ENCODE data around the gene RANBP9.

Gene RANBP9

GRCh38 chr6:13605634-13606033 lies 106.0 kb downstream of the RANBP9 start:
- Histone ChIP-seq H3K27me3 (ENCODE audit: control insufficient read depth, low read length) (no peaks in the 10 kb centered on the region), H3K9me2 (replicated peaks; ENCODE audit: control insufficient read depth, low read length) (no peaks in the 10 kb centered on the region), H3K36me3 (ENCODE audit: control insufficient read depth, low read length) (peaks cover 4% of the 10 kb centered on the region; the same call in 1 of the 2 replicates), H3F3A (ENCODE audit: control insufficient read depth, insufficient read depth) (peaks cover 2% of the 10 kb centered on the region), H3K4me2 (ENCODE audit: low read length) (no peak overlapping the region), H3K4me1 (ENCODE audit: control insufficient read depth, low read length) (peaks cover 4% of the 10 kb centered on the region), H3K9me3 (ENCODE audit: control insufficient read depth, insufficient read depth, low read length) (no peaks in the 10 kb centered on the region), H3K27ac (ENCODE audit: low read depth, low read length) (no peak overlapping the region), H3K4me3 (ENCODE audit: low read length) (no peak overlapping the region), H4K20me1 (ENCODE audit: control insufficient read depth, insufficient read depth, low read depth, low read length) (no peaks in the 10 kb centered on the region), H3K79me2 (ENCODE audit: control insufficient read depth, low read length) (no peaks in the 10 kb centered on the region)
- TF ChIP-seq EZH2phosphoT487 (IDR thresholded peaks at IDR 0.05; ENCODE audit: borderline replicate concordance, low read length) (no peak), CTCF (IDR thresholded peaks at IDR 0.05; ENCODE audit: low read depth, low read length, poor library complexity, severe bottlenecking) (no peak)

- H3K27me3 ChIP-seq (ENCODE audit: control insufficient read depth, low read length) = no peaks in the 10 kb centered on the region
- H3K4me2 ChIP-seq (ENCODE audit: low read length) = no peak overlapping the region
- H3F3A ChIP-seq (ENCODE audit: control insufficient read depth, insufficient read depth) = no peaks in the 10 kb centered on the region
- no peaks in the 10 kb centered on the region for H3K79me2 ChIP-seq (ENCODE audit: control insufficient read depth, low read length)
- no peak overlapping the region for H3K4me3 ChIP-seq (ENCODE audit: low read length)
- H3K4me1 ChIP-seq (ENCODE audit: control insufficient read depth, low read length) = no peaks in the 10 kb centered on the region
- H4K20me1 ChIP-seq (ENCODE audit: control insufficient read depth, insufficient read depth, low read depth, low read length) = no peaks in the 10 kb centered on the region
- H3K9me2 ChIP-seq (replicated peaks; ENCODE audit: control insufficient read depth, low read length) = no peaks in the 10 kb centered on the region
- H3K36me3 ChIP-seq (ENCODE audit: control insufficient read depth, low read length) = peaks cover 6% of the 10 kb centered on the region; the same call in 1 of the 2 replicates
- no peak overlapping the region for H3K27ac ChIP-seq (ENCODE audit: low read depth, low read length)
- no peaks in the 10 kb centered on the region for H3K9me3 ChIP-seq (ENCODE audit: control insufficient read depth, insufficient read depth, low read length)
- no peak for TF ChIP-seq EZH2phosphoT487 (IDR thresholded peaks at IDR 0.05; ENCODE audit: borderline replicate concordance, low read length)
- TF ChIP-seq CTCF (IDR thresholded peaks at IDR 0.05; ENCODE audit: low read depth, low read length, poor library complexity, severe bottlenecking) = no peak
These were observed 106.9 kb downstream of the RANBP9 start for GRCh38 chr6:13604546-13605416.

- no peak overlapping the region for H3K27ac ChIP-seq (ENCODE audit: low read depth, low read length)
These were observed 107.5 kb downstream of the RANBP9 start for GRCh38 chr6:13604135-13604534.

More at GRCh38 chr6:13604135-13604534, 107.5 kb downstream of the RANBP9 start:
- Histone ChIP-seq H3F3A (ENCODE audit: control insufficient read depth, insufficient read depth) (no peaks in the 10 kb centered on the region), H3K79me2 (ENCODE audit: control insufficient read depth, low read length) (no peaks in the 10 kb centered on the region), H3K9me2 (replicated peaks; ENCODE audit: control insufficient read depth, low read length) (no peaks in the 10 kb centered on the region), H3K9me3 (ENCODE audit: control insufficient read depth, insufficient read depth, low read length) (no peaks in the 10 kb centered on the region), H3K4me2 (ENCODE audit: low read length) (no peak overlapping the region), H3K36me3 (ENCODE audit: control insufficient read depth, low read length) (peaks cover 6% of the 10 kb centered on the region; the same call in 1 of the 2 replicates), H4K20me1 (ENCODE audit: control insufficient read depth, insufficient read depth, low read depth, low read length) (no peaks in the 10 kb centered on the region), H3K4me1 (ENCODE audit: control insufficient read depth, low read length) (no peaks in the 10 kb centered on the region), H3K4me3 (ENCODE audit: low read length) (no peak overlapping the region), H3K27me3 (ENCODE audit: control insufficient read depth, low read length) (no peaks in the 10 kb centered on the region)
- no peak for TF ChIP-seq CTCF (IDR thresholded peaks at IDR 0.05; ENCODE audit: low read depth, low read length, poor library complexity, severe bottlenecking)
- no peak for TF ChIP-seq EZH2phosphoT487 (IDR thresholded peaks at IDR 0.05; ENCODE audit: borderline replicate concordance, low read length)

Measured in DOHH2 (cell line).